Panc1 (cell line): Measurements from ENCODE around the gene NEIL1. TPM values are rescaled to one million over a fixed set of nuclear protein-coding genes. Genes with fewer than 3 reads are reported as not detected.
A peak's percentile ranks its signal among the peaks of the same experiment; 100 is the strongest.
"Not testable (repeated sequence)": the region's sequence is repeated elsewhere in the genome, so short reads cannot be mapped to it uniquely, and the experiment has no call there.

Experiments
- ATAC-seq: fragments of 200-7000 bp; cut with Tn5 transposase; 2 replicates; pipeline ENCODE4 v1.9.1; 2020; ENCODE audit warnings: mild to moderate bottlenecking, moderate library complexity
- BruUV-seq: library from RNA; stranded (reverse); fragments of 400-500 nt; replicated peaks from 2 replicates; lab custom pipeline; 2021; lab: Mats Ljungman, UMichigan
- CTCF ChIA-PET: fragments of 300-600 bp; sonication (Branson Sonifier 250); formaldehyde crosslinking; loops from one replicate; lab custom pipeline; 2022; ENCODE audit warnings: antibody characterized with exemption; lab: Charles Lee
- POLR2A ChIA-PET: fragments of 300-600 bp; sonication (Branson Sonifier 250); formaldehyde crosslinking; loops from one replicate; lab custom pipeline; 2022; ENCODE audit warnings: antibody characterized with exemption; lab: Charles Lee
- DNase-seq: peaks from one replicate; pipeline ENCODE4 v3.0.0-alpha.2; 2010; ENCODE audit warnings: low read depth, low spot score
- H3K27ac ChIP-seq: 2 replicates; pipeline ENCODE4 v1.5.1; 2011; ENCODE audit warnings: mild to moderate bottlenecking, low read length, inconsistent platforms
- H3K27me3 ChIP-seq: fragments of 200-500 bp; sonication (Bioruptor generic); 2 replicates; pipeline ENCODE4 v1.6.0; 2014; ENCODE audit warnings: low read length, inconsistent platforms; ENCODE audit not compliant: control insufficient read depth, insufficient read depth
- H3K36me3 ChIP-seq: fragments of 200-500 bp; sonication (Bioruptor generic); 2 replicates; pipeline ENCODE4 v1.5.1; 2014; ENCODE audit warnings: inconsistent platforms, mild to moderate bottlenecking, low read length, moderate library complexity; ENCODE audit not compliant: control insufficient read depth, insufficient read depth
- H3K4me1 ChIP-seq: 2 replicates; pipeline ENCODE4 v1.5.1; 2011; ENCODE audit warnings: inconsistent platforms, mild to moderate bottlenecking, low read length, moderate library complexity; ENCODE audit not compliant: control insufficient read depth, insufficient read depth
- H3K4me3 ChIP-seq, 2 experiments: 2 replicates each; pipeline ENCODE4 v1.5.1; 2011 to 2012; ENCODE audit warnings: low read depth in 2 of 2, low read length in 2 of 2, mild to moderate bottlenecking in 2 of 2, inconsistent platforms in 1 of 2, moderate library complexity in 1 of 2
- H3K9me3 ChIP-seq: fragments of 200-500 bp; sonication (Bioruptor generic); 2 replicates; pipeline ENCODE4 v1.5.1; 2014; ENCODE audit warnings: low read depth, mild to moderate bottlenecking, inconsistent platforms, low read length, moderate library complexity; ENCODE audit not compliant: control insufficient read depth, insufficient read depth
- CTCF ChIP-seq: fragments of 450-650 bp; IDR thresholded peaks from 2 replicates; pipeline ENCODE4 v1.5.1; 2017; ENCODE audit warnings: mild to moderate bottlenecking
- POLR2AphosphoS5 ChIP-seq: IDR thresholded peaks from 2 replicates; pipeline ENCODE4 v1.6.1; 2012; ENCODE audit warnings: mild to moderate bottlenecking, low read depth, low read length, moderate library complexity
- REST ChIP-seq, 2 experiments: IDR thresholded peaks; 2 replicates each; pipeline ENCODE4 v1.6.1; 2011 to 2012; ENCODE audit warnings: low read depth in 2 of 2, control low read depth in 1 of 2, low read length in 1 of 2, mild to moderate bottlenecking in 1 of 2, moderate library complexity in 1 of 2; ENCODE audit not compliant: insufficient read depth in 1 of 2
- SIN3A ChIP-seq: IDR thresholded peaks from 2 replicates; pipeline ENCODE4 v1.6.1; 2012; ENCODE audit warnings: low read depth, mild to moderate bottlenecking, low read length, moderate library complexity, borderline replicate concordance; ENCODE audit not compliant: insufficient read depth
- TCF7L2 ChIP-seq: IDR thresholded peaks from 2 replicates; pipeline ENCODE4 v1.6.1; 2011; ENCODE audit warnings: mild to moderate bottlenecking, low read depth, low read length, inconsistent platforms
- in situ Hi-C: cut with HindIII; loops from 2 replicates; pipeline ENCODE4 v1.10.0; 2016; ENCODE audit warnings: low sequenced_read_pairs, low pct_unique_long_range_greater_than_20kb
- intact Hi-C: fragments of 100-400 bp; cut with micrococcal nuclease; formaldehyde crosslinking; loops from one replicate; pipeline ENCODE4 v1.10.0; 2022; ENCODE audit not compliant: unreplicated experiment
- total RNA-seq: library from RNA; stranded (reverse); gene quantifications from one replicate; pipeline ENCODE4 v1.2.1, GENCODE V29; 2021; ENCODE audit not compliant: unreplicated experiment

The NEIL1 gene
- total RNA-seq, 1 experiment from 2014 or later = 3.4 TPM

DNA sequence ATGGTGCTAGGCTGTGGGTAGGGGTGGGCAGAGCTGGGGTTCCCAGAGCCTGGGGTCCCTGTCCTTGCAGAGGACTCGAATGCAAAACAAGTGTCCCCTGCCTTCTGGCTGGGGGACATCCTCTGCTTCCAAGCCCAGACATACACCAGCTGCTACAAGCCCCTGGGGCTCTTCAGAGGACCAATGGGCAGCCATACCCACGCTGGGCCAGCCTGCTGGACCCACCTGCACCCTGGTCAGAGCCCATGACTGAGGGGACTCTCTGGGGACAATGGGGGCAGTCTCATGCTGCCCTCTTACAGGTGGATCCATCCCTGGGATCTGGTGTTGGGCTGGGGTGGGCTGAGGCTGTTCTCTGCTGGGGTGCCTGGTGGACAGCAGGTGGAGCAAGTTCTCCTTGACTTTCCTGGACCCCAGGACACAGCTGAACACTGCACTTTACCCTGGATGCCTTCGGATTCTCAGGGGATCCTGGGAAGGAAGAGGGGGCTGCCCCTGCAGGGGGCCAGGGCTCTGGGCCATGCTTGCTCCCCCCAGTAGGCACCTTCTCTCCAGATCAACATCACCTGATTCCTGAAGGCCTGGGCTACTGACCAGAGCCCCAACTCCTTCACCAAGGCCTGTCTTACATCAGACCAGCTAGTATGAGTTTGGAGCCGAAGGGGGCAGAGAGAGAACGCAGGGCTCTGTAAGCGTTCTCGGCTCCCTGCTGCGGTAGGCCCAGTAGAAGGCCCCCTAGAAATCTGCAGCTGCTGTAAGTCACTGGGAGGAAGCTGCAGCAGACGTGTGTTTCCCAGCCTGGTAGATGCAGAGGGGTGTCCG, 18.1 kb upstream of the NEIL1 start:
- CTCF ChIA-PET = no interaction called here

DNA sequence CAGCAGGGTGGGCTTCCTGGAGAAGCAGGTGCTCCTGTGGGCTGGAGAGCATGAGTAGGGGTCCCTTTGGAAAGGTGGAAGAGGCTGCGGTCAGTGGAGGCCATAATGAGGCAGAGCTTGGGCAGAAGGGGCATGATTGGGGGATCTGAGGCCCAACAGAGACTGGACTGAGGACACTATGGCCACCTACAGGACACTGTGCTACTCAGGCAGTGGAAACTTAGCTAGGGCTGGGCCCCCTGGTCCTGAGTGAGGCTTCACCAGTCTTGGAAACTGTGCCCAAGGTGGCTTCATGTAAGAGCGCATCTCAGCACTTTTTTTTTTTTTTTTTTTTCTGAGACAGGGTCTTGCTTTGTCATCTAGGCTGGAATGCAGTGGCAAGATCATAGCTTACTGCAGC, 17.3 kb upstream of the NEIL1 start:
- DNase-seq = no peak
- Histone ChIP-seq H3K4me3 (no peak overlapping the region), H3K27me3 (no peaks in the 10 kb centered on the region), H3K4me1 (no peaks in the 10 kb centered on the region), H3K36me3 (no peaks in the 10 kb centered on the region), H3K9me3 (no peaks in the 10 kb centered on the region), H3K27ac (no peak overlapping the region)
- ChIA-PET POLR2A (interaction anchor here (0.6 kb wide), 1 partner anchor 295 kb away, joined by 3 read pairs; no protein-coding TSS in a partner anchor), CTCF (no interaction called here)
- intact Hi-C loops = no loop called here
- in situ Hi-C loops = no loop called here
- no TSS peak for BruUV-seq
- peak; percentile 63; the same call in 1 of the 2 replicates for ATAC-seq
- TF ChIP-seq REST (IDR thresholded peaks at IDR 0.05; ENCODE audit: insufficient read depth in 1 of 2, low read depth in 2 of 2, low read length in 1 of 2) = no peak
- no peak for TF ChIP-seq TCF7L2
- TF ChIP-seq POLR2AphosphoS5 = no peak
- TF ChIP-seq CTCF = no peak
- TF ChIP-seq SIN3A = no peak

More for the DNA sequence above, 18.1 kb upstream of the NEIL1 start:
- ATAC-seq (no peak), DNase-seq (no peak)
- Histone ChIP-seq H3K27ac (no peak overlapping the region), H3K36me3 (no peaks in the 10 kb centered on the region), H3K4me3 (no peak overlapping the region), H3K4me1 (no peaks in the 10 kb centered on the region), H3K27me3 (no peaks in the 10 kb centered on the region), H3K9me3 (no peaks in the 10 kb centered on the region)
- no TSS peak for BruUV-seq
- POLR2A ChIA-PET = no interaction called here
- in situ Hi-C loops = no loop called here
- TF ChIP-seq REST (IDR thresholded peaks at IDR 0.05; ENCODE audit: insufficient read depth in 1 of 2, low read depth in 2 of 2, low read length in 1 of 2) = no peak
- no peak for TF ChIP-seq POLR2AphosphoS5
- TF ChIP-seq CTCF = no peak
- TF ChIP-seq TCF7L2 = no peak
- TF ChIP-seq SIN3A = no peak
- intact Hi-C loops = no loop called here

- H3K36me3 ChIP-seq, POLR2A ChIA-PET, in situ Hi-C loops, DNase-seq, CTCF ChIA-PET, BruUV-seq, H3K9me3 ChIP-seq, intact Hi-C loops, H3K27ac ChIP-seq, ATAC-seq, H3K27me3 ChIP-seq, H3K4me3 ChIP-seq: not testable (repeated sequence)
- peaks cover 12% of the 10 kb centered on the region for H3K4me1 ChIP-seq
Observed at GRCh38 chr15:75332093-75332492, 14.7 kb upstream of the NEIL1 start.
